Epithelial cell of esophagus (primary cell): ENCODE data around the gene CORO2B.

Experiments
- DNase-seq: peaks from one replicate; pipeline ENCODE4 v3.0.0; 2010; ENCODE audit warnings: low read depth
- H3K4me3 ChIP-seq: 2 replicates; pipeline ENCODE4 v1.5.1; 2011; ENCODE audit warnings: mild to moderate bottlenecking, low read length, control low read depth
- CTCF ChIP-seq: IDR thresholded peaks from 2 replicates; pipeline ENCODE4 v1.5.1; 2011; ENCODE audit warnings: low read depth, mild to moderate bottlenecking, low read length, control low read depth, inconsistent platforms; ENCODE audit not compliant: insufficient read depth; ENCODE audit errors: missing control alignments

Gene CORO2B

DNA sequence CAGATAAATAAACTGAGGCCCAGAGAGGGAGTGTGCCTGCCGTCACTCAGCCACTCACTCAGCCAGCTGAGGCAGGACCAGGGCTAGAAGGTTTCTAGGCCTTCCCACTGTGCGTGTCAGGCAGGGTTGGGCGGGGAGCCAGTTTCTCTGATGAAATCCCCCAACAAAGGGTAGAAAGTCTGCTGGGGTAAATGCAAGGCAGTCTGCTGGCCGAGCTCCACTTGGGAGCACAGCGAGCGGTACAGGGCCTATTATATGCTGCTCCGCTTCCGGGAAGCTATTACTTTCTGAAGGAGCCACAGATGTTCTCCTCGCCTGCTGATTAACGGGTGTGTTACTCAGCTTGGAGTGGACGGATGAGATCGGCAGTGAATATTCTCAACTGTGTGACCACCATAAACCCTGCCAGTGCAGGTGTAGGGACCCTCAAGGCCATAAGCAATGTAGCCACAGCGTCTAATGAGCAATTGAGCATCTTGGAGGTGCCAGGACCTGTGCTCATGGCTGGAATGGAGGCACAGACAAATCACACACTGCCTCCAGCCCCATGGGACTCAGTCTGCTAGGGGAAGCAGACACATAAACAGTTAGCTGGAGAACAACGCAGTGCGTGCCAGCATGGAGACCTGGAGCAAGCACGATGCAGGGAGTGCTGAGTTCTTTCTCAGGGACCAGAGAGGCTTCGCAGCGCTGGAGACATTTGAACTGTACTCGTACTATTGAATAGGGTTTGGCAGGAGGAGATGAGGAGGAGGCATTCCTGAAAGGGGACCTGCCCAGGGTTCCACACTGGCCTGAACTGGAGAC lies 42.1 kb downstream of the CORO2B start:
- H3K4me3 ChIP-seq = no peak overlapping the region
- DNase-seq = peak; percentile 31
- no peak for TF ChIP-seq CTCF

DNA sequence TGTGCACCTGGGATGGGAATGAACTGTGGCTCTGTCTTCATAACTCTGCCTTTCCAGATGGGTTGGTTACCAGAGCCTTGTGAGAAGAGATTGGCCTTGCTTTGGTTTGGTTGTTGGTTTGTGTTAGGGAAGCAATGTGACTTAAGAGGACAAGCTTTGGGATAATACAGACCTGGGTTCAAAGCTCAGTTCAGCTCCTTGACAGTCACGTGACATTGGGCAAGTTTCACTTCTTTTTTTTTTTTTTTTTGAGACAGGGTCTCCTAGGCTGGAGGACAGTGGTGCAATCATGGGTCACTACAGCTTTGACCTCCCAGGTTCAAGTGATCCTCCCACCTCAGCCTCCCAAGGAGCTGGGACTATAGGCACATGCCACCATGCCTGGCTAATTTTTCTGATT lies 42.7 kb downstream of the CORO2B start:
- no peak for DNase-seq
- no peak overlapping the region for H3K4me3 ChIP-seq
- TF ChIP-seq CTCF = no peak

DNA sequence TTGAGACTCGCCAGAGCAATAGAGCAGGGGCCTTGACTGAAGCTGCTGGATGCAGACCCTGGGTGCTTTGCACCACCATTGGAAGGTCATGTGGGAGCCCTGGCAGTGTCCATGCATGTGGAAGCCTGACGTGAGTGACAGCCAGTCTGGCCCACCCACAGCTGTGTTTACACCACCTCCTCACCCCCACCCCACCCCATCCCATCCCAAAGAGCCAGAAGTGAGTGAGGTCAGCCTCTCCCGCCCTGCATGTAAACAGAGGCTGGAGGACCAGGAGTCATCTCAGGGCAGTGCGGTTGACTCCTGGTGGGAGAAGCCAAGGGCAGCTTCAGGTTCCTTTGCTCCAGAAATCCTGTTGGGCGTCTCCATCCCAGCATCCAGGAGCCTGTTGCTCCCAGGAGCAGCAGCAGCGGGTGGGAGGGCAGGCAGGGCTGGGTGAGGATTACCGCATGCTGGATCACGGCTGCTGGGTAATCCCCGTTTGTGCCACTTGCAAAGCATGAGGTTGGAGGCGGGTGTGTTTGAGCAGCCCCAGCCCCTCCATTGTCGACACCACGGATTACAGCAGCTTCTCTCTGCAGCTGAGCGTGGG lies 44.6 kb downstream of the CORO2B start:
- DNase-seq = no peak
- no peak overlapping the region for H3K4me3 ChIP-seq
- TF ChIP-seq CTCF = no peak

GRCh38 chr15:68625853-68626252 lies 47.1 kb downstream of the CORO2B start:
- H3K4me3 ChIP-seq = no peak overlapping the region
- no peak for DNase-seq
- no peak for TF ChIP-seq CTCF

DNA sequence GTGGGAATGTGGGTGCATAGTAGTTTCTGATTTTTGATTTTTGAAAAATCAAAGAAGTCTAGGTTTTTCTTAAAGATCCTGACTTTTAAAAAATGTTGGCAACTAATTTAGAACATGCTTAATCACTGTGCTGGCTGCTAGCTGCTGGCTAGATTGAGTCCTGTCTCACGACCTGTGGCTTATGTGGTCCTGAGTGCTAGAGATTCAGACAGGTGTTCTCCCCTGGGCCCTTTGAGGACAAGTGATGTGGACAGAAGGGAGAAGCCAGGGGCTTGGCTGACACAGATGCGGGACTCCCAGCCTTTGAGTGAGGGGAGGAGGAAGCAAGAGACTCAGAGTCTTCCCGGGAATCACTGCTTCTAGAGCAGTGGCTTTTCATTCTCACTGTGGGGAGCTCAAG lies 47.5 kb downstream of the CORO2B start:
- DNase-seq = no peak
- TF ChIP-seq CTCF = no peak
- no peak overlapping the region for H3K4me3 ChIP-seq

DNA sequence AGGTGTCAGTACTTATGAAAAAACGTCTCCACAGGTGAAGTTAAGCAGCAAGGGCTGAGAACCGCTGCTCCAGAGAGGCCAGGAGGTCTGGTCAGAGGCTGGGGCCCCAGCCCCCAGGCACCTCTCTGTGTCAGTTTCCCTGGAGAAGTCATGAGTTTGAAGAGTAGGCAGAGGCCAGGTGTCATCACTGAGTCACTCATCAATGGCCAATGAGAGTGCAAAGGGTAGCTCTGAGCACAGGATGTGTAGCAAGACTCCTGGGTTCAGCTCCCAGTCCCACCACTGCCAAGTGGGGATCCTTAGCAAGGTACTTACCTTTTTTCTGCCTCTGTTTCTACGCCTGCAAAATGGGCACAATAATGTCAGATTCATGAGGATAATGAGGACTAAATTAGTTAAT lies 47.9 kb downstream of the CORO2B start:
- H3K4me3 ChIP-seq = no peak overlapping the region

More for the DNA sequence above, 47.9 kb downstream of the CORO2B start:
- peak; percentile 56 for DNase-seq
- TF ChIP-seq CTCF = no peak
